Measurements from ENCODE around the gene VPS37C. TPM values are rescaled to one million over a fixed set of nuclear protein-coding genes. Genes with fewer than 3 reads are reported as not detected.

Gene VPS37C
- total RNA-seq, 1 experiment from 2014 or later, result 23.4 TPM

GRCh38 chr11:61106296-61106695 lies 54.9 kb downstream of the VPS37C start:
- H3K9me3 Mint-ChIP-seq, result no peaks in the 10 kb centered on the region
- H3K4me1 Mint-ChIP-seq, result no peaks in the 10 kb centered on the region
- H3K4me3 Mint-ChIP-seq, result no peak overlapping the region
- TF ChIP-seq, protein P1, sequence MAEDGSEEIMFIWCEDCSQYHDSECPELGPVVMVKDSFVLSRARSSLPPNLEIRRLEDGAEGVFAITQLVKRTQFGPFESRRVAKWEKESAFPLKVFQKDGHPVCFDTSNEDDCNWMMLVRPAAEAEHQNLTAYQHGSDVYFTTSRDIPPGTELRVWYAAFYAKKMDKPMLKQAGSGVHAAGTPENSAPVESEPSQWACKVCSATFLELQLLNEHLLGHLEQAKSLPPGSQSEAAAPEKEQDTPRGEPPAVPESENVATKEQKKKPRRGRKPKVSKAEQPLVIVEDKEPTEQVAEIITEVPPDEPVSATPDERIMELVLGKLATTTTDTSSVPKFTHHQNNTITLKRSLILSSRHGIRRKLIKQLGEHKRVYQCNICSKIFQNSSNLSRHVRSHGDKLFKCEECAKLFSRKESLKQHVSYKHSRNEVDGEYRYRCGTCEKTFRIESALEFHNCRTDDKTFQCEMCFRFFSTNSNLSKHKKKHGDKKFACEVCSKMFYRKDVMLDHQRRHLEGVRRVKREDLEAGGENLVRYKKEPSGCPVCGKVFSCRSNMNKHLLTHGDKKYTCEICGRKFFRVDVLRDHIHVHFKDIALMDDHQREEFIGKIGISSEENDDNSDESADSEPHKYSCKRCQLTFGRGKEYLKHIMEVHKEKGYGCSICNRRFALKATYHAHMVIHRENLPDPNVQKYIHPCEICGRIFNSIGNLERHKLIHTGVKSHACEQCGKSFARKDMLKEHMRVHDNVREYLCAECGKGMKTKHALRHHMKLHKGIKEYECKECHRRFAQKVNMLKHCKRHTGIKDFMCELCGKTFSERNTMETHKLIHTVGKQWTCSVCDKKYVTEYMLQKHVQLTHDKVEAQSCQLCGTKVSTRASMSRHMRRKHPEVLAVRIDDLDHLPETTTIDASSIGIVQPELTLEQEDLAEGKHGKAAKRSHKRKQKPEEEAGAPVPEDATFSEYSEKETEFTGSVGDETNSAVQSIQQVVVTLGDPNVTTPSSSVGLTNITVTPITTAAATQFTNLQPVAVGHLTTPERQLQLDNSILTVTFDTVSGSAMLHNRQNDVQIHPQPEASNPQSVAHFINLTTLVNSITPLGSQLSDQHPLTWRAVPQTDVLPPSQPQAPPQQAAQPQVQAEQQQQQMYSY (CRISPR knock-in tag; IDR thresholded peaks at IDR 0.05), result no peak
- TF ChIP-seq ZNF317 (CRISPR knock-in tag; IDR thresholded peaks at IDR 0.05; ENCODE audit: borderline replicate concordance, low read depth), result no peak
- no peak for TF ChIP-seq TCF7 (CRISPR knock-in tag; IDR thresholded peaks at IDR 0.05; ENCODE audit: low read depth)
- no peak for TF ChIP-seq ARID4B (CRISPR knock-in tag; IDR thresholded peaks at IDR 0.05; ENCODE audit: borderline replicate concordance)
- TF ChIP-seq, protein P2, sequence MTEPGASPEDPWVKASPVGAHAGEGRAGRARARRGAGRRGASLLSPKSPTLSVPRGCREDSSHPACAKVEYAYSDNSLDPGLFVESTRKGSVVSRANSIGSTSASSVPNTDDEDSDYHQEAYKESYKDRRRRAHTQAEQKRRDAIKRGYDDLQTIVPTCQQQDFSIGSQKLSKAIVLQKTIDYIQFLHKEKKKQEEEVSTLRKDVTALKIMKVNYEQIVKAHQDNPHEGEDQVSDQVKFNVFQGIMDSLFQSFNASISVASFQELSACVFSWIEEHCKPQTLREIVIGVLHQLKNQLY (CRISPR knock-in tag; IDR thresholded peaks at IDR 0.05), result no peak
- TF ChIP-seq HMGA2 (CRISPR knock-in tag; IDR thresholded peaks at IDR 0.05), result no peak
- no peak for TF ChIP-seq NFATC4 (CRISPR knock-in tag; IDR thresholded peaks at IDR 0.05)
- TF ChIP-seq PRRX2 (CRISPR knock-in tag; IDR thresholded peaks at IDR 0.05), result no peak
- TF ChIP-seq ETV6 (CRISPR knock-in tag; IDR thresholded peaks at IDR 0.05), result no peak
- no peak for TF ChIP-seq FOXK1 (CRISPR knock-in tag; IDR thresholded peaks at IDR 0.05)
- TF ChIP-seq, protein P3, sequence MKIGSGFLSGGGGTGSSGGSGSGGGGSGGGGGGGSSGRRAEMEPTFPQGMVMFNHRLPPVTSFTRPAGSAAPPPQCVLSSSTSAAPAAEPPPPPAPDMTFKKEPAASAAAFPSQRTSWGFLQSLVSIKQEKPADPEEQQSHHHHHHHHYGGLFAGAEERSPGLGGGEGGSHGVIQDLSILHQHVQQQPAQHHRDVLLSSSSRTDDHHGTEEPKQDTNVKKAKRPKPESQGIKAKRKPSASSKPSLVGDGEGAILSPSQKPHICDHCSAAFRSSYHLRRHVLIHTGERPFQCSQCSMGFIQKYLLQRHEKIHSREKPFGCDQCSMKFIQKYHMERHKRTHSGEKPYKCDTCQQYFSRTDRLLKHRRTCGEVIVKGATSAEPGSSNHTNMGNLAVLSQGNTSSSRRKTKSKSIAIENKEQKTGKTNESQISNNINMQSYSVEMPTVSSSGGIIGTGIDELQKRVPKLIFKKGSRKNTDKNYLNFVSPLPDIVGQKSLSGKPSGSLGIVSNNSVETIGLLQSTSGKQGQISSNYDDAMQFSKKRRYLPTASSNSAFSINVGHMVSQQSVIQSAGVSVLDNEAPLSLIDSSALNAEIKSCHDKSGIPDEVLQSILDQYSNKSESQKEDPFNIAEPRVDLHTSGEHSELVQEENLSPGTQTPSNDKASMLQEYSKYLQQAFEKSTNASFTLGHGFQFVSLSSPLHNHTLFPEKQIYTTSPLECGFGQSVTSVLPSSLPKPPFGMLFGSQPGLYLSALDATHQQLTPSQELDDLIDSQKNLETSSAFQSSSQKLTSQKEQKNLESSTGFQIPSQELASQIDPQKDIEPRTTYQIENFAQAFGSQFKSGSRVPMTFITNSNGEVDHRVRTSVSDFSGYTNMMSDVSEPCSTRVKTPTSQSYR (CRISPR knock-in tag; IDR thresholded peaks at IDR 0.05), result no peak
- TF ChIP-seq, protein P4, sequence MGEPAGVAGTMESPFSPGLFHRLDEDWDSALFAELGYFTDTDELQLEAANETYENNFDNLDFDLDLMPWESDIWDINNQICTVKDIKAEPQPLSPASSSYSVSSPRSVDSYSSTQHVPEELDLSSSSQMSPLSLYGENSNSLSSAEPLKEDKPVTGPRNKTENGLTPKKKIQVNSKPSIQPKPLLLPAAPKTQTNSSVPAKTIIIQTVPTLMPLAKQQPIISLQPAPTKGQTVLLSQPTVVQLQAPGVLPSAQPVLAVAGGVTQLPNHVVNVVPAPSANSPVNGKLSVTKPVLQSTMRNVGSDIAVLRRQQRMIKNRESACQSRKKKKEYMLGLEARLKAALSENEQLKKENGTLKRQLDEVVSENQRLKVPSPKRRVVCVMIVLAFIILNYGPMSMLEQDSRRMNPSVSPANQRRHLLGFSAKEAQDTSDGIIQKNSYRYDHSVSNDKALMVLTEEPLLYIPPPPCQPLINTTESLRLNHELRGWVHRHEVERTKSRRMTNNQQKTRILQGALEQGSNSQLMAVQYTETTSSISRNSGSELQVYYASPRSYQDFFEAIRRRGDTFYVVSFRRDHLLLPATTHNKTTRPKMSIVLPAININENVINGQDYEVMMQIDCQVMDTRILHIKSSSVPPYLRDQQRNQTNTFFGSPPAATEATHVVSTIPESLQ (CRISPR knock-in tag; IDR thresholded peaks at IDR 0.05), result no peak
- no peak for TF ChIP-seq TEAD4 (CRISPR knock-in tag; IDR thresholded peaks at IDR 0.05)
- no peak for TF ChIP-seq FOXP1 (CRISPR knock-in tag; IDR thresholded peaks at IDR 0.05; ENCODE audit: borderline replicate concordance)
- TF ChIP-seq, protein P5, sequence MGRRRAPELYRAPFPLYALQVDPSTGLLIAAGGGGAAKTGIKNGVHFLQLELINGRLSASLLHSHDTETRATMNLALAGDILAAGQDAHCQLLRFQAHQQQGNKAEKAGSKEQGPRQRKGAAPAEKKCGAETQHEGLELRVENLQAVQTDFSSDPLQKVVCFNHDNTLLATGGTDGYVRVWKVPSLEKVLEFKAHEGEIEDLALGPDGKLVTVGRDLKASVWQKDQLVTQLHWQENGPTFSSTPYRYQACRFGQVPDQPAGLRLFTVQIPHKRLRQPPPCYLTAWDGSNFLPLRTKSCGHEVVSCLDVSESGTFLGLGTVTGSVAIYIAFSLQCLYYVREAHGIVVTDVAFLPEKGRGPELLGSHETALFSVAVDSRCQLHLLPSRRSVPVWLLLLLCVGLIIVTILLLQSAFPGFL (CRISPR knock-in tag; IDR thresholded peaks at IDR 0.05; ENCODE audit: borderline replicate concordance), result no peak
- no peak for TF ChIP-seq ZNF138 (CRISPR knock-in tag; conservative IDR thresholded peaks at IDR 0.05)
- no peak for TF ChIP-seq ZNF423 (CRISPR knock-in tag; IDR thresholded peaks at IDR 0.05)
- H3K27me3 Mint-ChIP-seq (ENCODE audit: low read depth), result no peaks in the 10 kb centered on the region
- ChIA-PET POLR2A (no interaction called here), CTCF (no interaction called here)
- no peaks in the 10 kb centered on the region for H3K36me3 Mint-ChIP-seq
- H3K27ac Mint-ChIP-seq, result no peak overlapping the region
- ATAC-seq, result no peak
- DNase-seq (ENCODE audit: low spot score), result no peak
